Smooth muscle cell of the brain vasculature (primary cell): ENCODE data around the gene DEGS2.
A peak's percentile ranks its signal among the peaks of the same experiment; 100 is the strongest.
"Not testable (repeated sequence)": the region's sequence is repeated elsewhere in the genome, so short reads cannot be mapped to it uniquely, and the experiment has no call there.

Experiments used
- DNase-seq: peaks from one replicate; pipeline ENCODE4 v3.0.0-alpha.2; 2012; ENCODE audit warnings: low read depth, low spot score

The DEGS2 gene

GRCh38 chr14:100159094-100159864, at the start of gene DEGS2:
Gene DEGS2, minus strand, starts transcription at chr14:100159645. Its CDS starts 58 bp downstream, at chr14:100159587.
- DNase-seq = no peak

DNA sequence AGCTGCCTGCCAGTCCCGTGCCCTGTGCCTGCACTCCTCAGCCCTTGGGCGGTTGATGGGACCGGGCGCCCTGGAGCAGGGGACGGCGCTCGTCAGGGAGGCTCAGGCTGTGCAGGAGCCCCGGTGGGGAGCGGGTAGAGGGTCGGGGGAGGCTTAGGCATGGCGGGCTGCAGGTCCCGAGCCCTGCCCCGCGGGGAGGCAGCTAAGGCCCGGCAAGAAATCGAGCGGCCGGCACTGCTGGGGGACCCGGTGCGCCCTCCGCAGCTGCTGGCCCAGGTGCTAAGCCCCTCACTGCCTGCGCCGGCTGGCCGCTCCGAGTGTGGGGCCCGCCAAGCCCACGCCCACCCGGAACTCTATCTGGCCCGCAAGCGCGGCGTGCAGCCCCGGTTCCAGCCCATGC, 48.7 kb upstream of the DEGS2 start:
- DNase-seq = not testable (repeated sequence)

DNA sequence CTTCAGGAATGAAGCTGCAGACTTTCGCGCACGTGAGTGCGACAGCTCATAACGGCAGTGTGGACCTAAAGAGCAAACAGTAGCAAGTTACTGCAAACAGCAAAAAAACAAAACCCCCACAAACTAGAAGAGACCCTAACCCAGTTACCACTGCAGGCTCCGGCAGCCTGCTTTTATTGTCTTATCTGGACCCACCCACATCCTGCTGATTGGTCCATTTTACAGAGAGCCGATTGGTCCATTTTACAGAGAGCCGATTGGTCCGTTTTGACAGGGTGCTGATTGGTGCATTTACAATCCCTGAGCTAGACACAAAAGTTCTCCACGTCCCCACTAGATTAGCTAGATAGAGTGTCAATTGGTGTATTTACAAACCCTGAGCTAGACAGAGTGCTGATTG, 48.1 kb upstream of the DEGS2 start:
- not testable (repeated sequence) for DNase-seq

DNA sequence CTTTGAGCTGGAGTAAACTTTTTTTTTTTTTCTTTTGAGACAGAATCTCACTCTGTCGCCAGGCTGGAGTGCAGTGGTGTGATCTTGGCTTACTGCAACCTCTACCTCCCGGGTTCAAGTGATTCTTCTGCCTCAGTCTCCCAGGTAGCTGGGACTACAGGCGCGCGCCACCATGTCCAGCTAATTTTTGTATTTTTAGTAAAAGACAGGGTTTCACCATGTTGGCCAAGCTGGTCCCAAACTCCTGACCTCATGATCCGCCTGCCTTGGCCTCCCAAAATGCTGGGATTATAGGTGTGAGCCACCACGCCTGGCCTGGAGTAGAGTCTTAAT, 45.4 kb upstream of the DEGS2 start:
- not testable (repeated sequence) for DNase-seq

GRCh38 chr14:100203962-100204834, 44.8 kb upstream of the DEGS2 start:
- DNase-seq = no peak

- no peak for DNase-seq
Measured at GRCh38 chr14:100203146-100203545, 43.7 kb upstream of the DEGS2 start.

GRCh38 chr14:100202712-100203111, 43.3 kb upstream of the DEGS2 start:
- no peak for DNase-seq

GRCh38 chr14:100201701-100202100, 42.3 kb upstream of the DEGS2 start:
- DNase-seq = no peak

- no peak for DNase-seq
Measured at GRCh38 chr14:100200311-100200710, 40.9 kb upstream of the DEGS2 start.

DNA sequence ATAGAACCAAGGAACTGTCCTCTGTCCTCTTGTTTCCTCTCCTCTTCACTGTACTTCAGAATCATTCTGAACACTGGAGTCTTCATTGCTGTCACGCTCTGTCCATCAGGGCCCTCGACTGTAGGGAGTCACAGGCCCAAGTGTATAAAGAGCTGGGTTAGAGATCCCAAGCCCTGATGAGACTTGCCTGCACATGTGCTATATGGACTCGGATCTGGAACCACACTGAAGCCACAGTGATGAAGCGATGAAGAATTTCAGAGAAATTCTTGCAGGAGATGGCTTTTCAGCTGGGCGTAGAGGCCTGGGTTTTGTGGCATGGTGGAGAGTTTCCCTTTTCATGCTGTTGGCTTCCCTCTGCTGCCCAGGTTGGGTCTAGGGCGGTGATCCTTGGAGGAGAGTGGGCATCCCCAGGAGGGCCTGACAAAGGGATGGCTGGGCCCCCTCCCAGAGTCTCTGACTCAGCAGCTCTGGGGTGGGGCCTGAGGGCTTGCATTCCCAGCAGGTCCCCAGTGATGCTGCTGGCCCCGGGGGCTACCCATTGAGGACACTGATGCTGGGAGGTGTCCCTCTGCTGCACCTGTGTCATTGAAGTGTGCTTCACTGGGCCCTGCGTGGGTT, 39.9 kb upstream of the DEGS2 start:
- no peak for DNase-seq

GRCh38 chr14:100193417-100194357, 34.2 kb upstream of the DEGS2 start:
- no peak for DNase-seq

GRCh38 chr14:100192672-100193416, 33.4 kb upstream of the DEGS2 start:
- peak; percentile 94 for DNase-seq

DNA sequence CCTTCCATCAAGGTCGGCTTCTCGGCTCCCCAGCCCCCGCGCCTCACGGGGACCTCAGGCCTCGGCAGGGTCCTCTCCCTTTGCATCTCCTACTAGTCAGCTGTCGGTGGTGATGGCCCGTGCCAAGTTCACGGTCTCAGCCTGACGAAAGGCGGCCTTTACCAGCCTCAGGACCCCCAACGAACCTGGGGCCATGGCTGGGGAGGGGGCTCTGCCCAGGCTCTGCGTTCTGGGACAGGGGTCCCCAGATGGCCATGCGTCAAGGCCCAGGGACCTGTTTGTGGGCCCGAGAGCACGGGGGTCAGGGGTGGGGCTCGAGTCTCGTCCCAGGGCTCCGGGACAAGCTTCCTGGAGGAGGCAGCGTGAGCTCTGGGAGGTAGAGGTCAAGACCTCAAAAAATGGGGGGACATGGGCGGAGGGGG, 32.8 kb upstream of the DEGS2 start:
- no peak for DNase-seq

GRCh38 chr14:100191584-100192249, 32.3 kb upstream of the DEGS2 start:
- DNase-seq = no peak

DNA sequence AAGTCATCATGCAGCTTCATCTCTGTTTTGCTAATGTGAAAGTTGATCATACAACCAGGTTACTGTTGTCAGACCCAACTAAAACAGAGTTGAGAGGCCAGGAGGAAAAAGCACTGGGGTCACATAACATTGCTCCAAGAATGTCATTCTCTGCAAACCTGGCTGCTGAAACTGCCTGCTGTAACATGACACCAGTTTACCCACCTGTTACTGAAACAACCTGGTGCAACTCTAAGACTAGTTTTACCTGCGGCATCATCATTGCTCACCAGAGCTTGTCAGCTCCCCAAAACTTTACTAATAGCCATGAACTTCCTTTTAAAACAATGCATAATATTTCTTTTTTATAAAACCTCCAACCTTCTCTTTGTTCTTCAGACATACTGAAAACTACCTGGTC, 30.7 kb upstream of the DEGS2 start:
- no peak for DNase-seq

DNA sequence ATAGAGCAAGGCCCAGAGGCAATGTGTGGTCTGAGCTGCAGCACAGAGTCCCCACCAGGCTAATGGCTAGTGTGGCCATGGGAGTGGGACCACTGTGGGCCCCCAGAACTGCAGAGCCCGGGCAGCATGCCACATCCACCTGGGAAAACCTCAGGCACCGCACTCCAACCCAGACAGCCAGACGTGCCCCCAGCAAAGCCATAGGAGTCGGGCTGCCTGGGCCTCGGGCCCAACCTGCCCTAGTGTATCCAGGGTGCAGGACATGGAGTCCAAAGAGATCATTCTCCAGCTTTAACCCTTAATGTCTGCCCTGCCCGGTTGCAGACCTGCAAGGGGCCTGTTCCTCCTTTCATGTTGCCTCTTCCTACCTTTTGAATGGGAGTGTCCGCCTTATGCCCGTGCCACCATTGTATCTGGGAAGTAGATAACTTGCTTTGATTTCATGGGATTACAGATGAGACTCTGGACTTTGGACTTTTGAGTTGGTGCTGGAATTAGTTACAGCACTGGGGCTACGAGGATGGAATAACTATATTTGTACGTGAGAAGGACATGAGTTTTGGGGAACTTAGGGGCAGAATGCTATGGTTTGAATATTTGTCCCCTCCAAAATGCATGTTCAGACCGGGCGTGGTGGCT, 29.1 kb upstream of the DEGS2 start:
- DNase-seq = no peak

DNA sequence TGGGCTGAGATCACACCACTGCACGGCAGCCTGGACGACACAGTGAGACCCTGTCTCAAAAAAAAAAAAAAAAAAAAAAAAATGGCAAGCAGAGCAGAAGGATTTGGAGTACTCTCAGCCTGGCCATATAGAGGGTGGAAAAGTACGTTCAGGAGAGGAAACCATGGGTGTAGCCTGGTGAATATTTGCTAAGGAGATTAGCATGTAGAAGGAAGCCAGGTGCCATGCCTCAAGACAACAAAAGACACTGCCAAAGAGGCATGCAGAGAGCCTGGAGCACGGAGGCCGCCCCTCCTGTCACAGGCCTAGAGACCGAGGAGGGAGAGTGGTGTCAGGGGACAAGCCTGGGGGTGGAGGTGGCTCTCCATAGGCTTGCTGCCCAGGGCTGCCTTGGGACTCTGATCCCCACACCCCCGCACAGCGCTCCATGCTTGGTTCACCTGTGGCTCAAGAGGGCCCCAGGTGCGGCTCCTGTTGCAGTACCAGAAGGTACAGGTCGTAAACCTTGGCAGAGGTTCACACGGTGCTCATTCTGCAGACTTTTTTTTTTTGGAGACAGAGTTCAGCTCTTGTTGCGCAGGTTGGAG, 27.9 kb upstream of the DEGS2 start:
- no peak for DNase-seq

DNA sequence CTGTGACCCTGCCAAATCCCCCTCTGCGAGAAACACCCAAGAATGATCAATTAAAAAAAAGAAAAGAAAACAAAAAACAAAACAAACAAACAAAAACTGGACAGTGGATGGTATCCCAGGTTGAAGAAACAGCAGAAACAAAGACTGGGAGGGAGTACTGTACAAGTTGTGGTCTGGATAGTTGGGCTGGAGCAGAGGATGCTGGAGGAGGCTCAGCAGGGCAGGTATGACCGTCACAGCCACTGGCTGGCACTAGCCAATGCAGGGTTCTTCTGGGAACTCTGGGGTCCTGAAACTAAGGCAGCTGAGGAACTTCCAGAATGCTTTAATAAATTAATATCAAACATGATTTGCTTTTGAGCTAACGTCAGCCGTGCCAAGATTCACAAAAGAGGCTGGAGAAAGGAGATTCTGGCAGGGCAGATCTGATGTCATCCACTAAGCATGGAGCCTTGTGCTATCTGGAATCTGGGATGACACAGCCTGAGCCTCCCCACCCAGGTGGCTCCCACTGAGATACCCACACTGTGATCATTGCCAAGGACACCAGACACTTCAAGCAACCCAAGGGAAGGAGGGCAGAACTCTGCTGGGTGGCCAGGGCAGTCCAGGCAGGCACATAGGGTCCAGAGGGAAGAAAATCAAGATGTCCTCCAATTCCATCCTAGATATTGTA, 22.6 kb upstream of the DEGS2 start:
- not testable (repeated sequence) for DNase-seq

GRCh38 chr14:100180671-100181070, 21.2 kb upstream of the DEGS2 start:
- DNase-seq = not testable (repeated sequence)
